GM21423 (cell line): ENCODE results near the gene EHMT2.

ENCODE experiments used
- ATAC-seq: cut with Tn5 transposase; IDR thresholded peaks from one replicate; pipeline ENCODE4 v1.9.1; 2021; ENCODE audit warnings: mild to moderate bottlenecking, moderate library complexity; ENCODE audit not compliant: unreplicated experiment

EHMT2 gene

DNA sequence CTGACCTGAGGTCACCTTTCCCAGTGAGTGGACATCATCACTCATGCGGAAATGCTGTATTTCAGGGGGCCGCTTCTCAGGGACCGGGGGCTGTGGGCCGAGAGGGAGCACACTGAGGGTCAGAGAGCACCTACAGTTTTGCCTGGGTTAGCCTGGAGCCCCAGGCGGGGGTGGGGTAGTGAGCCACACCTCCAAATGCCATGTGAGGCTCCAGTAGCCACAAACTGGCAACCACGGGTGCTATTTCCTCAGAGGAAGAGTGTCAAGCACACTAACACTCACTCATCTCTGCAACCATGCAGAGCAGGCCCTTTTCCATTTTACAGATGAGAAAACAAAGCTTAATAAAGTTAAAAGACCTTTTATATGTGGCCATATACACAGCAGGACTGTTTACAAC, 4.7 kb downstream of the EHMT2 start:
- ATAC-seq, result no peak

GRCh38 chr6:31889331-31889972, 8.0 kb downstream of the EHMT2 start:
- no peak for ATAC-seq

GRCh38 chr6:31888276-31889258, 8.9 kb downstream of the EHMT2 start:
- ATAC-seq, result no peak

DNA sequence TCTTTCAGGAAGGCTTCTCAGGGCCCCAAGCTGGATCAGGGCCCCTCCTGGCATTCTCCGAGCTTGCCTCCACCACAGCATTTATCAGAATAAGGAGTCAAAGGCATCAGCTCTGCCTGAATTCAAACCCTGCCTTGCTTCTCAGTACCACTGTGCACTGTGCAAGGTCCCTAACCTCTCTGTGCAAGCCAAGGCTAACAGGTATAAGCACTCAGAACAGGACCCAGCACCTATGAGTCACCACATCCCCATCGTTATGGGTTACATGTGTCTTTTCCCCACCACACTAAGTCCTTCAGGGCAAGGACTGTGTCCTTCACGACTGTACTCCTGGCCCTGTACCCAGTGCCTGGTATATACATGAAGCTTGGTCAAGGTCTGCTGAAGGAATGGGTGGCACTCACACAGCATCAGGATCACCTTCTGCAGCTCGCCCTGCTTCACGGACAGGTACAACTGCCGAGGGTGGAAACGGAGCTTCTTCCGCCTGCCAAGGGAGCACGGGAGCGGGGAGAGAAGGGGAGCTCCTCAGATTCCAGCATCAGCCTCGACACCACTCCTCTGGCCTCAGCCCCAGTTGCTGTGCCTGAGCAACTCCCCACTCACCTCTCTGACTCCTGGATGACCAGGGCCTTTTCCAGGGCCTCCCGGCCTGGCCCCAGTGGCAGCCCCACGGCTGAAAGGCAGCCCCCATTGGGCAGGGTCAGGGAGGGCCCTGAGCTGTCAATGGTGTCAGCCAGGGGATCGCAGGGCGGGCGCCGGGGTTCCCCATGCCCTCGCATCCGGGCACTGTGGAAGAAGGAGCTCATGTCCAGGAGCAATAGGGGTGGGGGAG, 10.1 kb downstream of the EHMT2 start:
- ATAC-seq, result no peak

DNA sequence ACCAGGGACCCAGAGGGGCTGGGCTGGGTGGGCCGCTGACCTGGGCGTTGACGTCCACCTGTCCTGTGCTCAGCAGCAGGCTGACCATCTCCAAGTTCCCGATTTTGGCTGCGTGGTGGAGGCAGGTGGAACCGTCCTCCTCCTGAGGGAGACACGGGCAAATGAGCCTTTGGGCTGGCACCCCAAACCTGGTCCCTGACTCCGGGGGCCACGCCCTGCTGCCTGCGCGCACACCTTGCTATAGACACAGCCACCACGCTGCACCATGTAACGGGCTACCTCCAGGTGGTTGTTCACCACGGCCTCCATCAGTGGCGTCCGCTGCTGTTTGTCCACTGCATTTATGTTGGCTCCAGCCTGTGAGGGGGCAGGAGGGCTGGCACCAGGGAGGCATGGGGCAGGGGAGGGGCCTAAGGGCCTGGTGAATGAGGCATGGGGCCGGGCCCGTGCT, 10.9 kb downstream of the EHMT2 start:
- ATAC-seq, result no peak

DNA sequence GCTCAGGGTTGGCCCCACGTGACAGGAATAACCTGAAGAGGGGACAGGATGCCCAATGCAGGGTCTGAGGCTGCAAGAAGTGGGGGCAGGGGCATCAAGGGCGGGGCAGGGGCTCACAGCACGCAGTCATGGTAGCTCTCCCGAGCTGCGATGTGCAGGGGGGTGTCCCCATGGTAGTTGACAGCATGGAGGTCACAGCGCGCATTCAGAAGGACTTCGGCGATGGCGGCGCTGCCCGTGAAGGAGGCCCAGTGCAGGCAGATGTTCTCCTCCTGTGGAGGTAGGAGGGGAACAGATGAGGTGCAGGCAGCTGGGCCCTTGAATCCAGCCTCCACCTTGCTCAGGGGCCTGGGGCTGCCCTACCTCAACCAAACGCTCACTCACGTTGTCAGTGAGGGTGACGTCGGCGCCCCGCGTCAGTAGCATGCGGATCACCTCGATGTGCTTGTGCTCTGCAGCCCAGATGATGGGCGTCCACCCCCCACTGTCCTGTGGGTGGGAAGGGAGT, 12.9 kb downstream of the EHMT2 start:
- ATAC-seq, result no peak

DNA sequence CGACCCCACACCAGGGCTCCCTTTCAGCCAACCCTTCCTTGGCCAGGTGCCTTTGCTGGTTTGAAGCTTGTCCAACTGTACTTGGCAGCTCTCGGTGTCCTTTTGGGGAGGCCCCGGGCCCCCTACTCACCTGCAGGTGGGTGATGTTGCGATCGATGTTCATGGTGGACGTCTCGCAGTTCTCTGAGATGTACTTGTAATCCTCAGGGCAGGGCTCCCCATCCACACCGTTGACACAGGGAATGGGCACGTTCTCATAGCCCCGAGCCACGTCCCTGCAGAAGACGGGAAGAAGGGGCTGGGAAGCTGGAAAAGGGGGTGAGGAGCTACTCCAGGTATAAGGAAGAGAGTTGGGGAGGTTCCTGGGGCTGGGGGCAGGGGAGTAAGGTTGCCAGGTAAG, 13.8 kb downstream of the EHMT2 start:
- no peak for ATAC-seq

DNA sequence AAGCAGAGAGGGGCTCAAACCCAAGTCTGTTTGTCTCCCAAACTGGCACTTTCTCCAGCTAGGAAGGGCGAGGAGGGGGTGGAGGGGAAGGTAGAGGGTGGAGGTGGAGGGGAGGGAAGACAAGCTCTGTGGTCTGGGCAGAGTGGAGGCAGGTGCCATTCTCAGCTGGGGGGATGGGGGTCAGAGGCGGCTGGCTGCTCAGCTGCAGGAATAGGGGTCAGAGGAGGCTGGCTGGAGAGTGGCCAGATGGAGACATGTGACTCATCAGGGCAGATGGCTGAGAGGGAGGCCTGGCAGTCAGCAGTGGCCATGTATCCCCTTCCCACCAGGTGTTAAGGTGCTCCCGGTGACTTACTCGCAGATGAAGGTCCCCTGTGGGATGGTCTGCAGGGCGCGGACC, 15.2 kb downstream of the EHMT2 start:
- no peak for ATAC-seq

DNA sequence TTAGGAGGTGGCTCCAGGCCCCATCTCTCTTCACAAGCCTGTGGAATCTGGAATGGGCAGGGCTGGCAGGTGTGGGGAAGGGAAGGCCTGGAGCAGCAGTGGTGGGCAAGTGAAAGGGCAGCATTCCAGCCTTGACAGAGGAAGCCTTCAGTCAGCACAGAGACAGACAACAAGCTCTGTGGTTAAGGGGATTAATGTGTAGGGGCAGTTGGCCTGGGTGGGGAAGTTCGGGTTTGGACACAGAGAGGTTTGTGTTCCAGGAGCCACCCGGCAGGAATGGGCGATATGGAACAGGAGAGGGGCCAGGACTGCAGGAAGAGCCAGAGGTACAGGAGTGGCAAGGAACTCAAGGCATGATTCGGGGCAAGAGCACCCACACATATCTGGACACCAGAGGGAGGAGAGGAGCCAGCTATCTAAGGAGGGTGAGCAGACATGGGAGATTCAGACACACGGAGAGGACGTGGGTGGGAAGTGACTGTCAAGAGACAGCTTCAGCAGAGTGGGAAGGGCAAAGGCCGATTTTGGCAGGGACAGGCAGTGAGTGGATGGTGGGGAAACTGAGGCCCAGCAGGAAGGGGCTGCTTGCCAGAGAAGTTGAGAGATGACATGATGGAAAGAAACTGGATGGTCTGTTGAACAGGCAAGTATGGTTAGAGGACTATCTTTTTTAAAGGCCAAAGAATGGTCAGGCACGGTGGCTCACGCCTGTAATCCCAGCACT, 16.2 kb downstream of the EHMT2 start:
- no peak for ATAC-seq

DNA sequence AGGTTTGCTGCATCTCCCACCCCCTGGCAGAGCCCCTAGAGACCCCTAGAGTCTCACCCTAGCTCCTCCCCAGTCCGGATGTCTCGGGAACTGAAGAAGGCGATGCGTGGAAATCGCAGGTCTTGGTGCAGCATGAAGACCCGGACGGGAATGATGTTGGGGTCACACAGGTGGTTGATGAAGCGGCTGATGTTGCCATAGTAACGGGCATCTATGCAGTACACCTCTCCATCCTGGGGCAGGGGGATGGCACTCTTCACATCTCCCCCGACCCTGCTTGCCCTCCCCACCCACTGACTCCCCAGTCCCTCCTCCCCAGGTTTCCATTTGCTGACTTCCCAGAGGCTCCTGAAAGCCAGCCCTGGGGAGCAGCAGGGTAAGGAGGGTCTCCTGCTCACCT, 16.9 kb downstream of the EHMT2 start:
- ATAC-seq, result no peak

- ATAC-seq, result no peak
Measured at GRCh38 chr6:31879901-31880300, 17.6 kb downstream of the EHMT2 start.

DNA sequence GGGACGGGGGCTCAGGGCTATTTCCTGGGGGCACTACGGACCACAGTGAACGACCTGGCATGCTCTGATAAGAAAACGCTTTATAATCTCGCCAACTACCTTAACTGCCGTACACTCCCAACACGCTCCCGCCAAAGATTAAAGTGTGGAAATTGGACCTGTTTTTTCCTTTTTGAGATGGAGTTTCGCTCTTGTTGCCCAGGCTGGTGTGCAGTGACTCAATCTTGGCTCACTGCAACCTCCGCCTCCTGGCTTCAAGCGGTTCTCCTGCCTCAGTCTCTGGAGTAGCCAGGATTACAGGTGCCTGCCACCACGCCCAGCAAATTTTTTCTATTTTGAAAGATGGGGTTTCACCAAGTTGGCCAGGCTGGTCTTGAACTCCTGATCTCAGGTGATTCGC, 18.4 kb downstream of the EHMT2 start:
- ATAC-seq, result no peak

DNA sequence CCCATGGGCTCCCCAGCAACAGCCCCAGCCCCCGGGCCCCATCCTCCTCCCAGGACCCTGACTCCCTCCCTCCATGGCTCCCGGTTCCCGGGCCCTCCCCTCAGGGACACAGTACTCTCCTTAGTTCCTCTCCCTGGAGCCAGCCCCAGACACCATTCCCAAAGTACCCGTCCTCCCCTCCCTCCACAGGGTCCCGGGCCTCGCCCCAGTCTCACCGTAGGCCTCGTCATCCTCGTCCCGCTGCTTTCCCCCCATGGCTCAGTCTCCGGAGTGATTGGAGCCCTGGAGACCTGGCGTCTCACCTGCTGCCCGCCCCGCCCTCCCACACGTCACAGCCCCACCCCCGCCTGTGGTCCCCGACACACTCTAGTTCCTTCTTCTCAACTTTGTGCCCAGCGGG, 18.8 kb downstream of the EHMT2 start, which contains the start of gene SLC44A4:
SLC44A4 (minus strand) TSS at position 272 of the 400 bp plus-strand sequence; CDS start at position 255, 17 bp downstream.
- ATAC-seq, result no peak

GRCh38 chr6:31878222-31878621, 19.3 kb downstream of the EHMT2 start:
- ATAC-seq, result no peak

- ATAC-seq, result no peak
Measured at GRCh38 chr6:31877651-31878161, 19.8 kb downstream of the EHMT2 start.

GRCh38 chr6:31877125-31877650, 20.3 kb downstream of the EHMT2 start:
- ATAC-seq, result no peak

- no peak for ATAC-seq
Measured at GRCh38 chr6:31876357-31876756, 21.1 kb downstream of the EHMT2 start.

GRCh38 chr6:31875877-31876276, 21.6 kb downstream of the EHMT2 start:
- no peak for ATAC-seq

- no peak for ATAC-seq
Measured at GRCh38 chr6:31874836-31875572, 22.5 kb downstream of the EHMT2 start.
